PC-3 (cell line): ENCODE data around the gene GPR183. TPM values are rescaled to one million over a fixed set of nuclear protein-coding genes. Genes with fewer than 3 reads are reported as not detected.

Experiments used
- ATAC-seq: fragments of 200-7000 bp; cut with Tn5 transposase; 2 replicates; pipeline ENCODE4 v1.9.1; 2020; ENCODE audit warnings: mild to moderate bottlenecking, moderate library complexity
- BruUV-seq: library from RNA; stranded (reverse); fragments of 400-500 nt; replicated peaks from 2 replicates; lab custom pipeline; 2021; lab: Mats Ljungman, UMichigan
- CTCF ChIA-PET: fragments of 300-600 bp; sonication (Branson Sonifier 250); formaldehyde crosslinking; loops from one replicate; lab custom pipeline; 2022; ENCODE audit warnings: antibody characterized with exemption; lab: Charles Lee
- POLR2A ChIA-PET: fragments of 300-600 bp; sonication (Branson Sonifier 250); formaldehyde crosslinking; loops from one replicate; lab custom pipeline; 2022; ENCODE audit warnings: antibody characterized with exemption; ENCODE audit not compliant: unreplicated experiment; lab: Charles Lee
- DNase-seq: peaks from one replicate; pipeline ENCODE4 v3.0.0-alpha.2; 2015
- H2AFZ ChIP-seq: fragments of 300-600 bp; sonication (generic); 2 replicates; pipeline ENCODE4 v1.6.0; 2016; ENCODE audit warnings: antibody characterized with exemption, low read length
- H3F3A ChIP-seq: fragments of 300-600 bp; sonication (generic); one replicate; pipeline ENCODE4 v1.6.0; 2017; ENCODE audit warnings: antibody characterized with exemption, low read length, control low read depth, mild to moderate bottlenecking; ENCODE audit not compliant: unreplicated experiment
- H3K27ac ChIP-seq: fragments of 300-600 bp; sonication (generic); 2 replicates; pipeline ENCODE4 v1.5.1; 2016; ENCODE audit warnings: mild to moderate bottlenecking, low read length
- H3K27me3 ChIP-seq: fragments of 300-600 bp; sonication (generic); 2 replicates; pipeline ENCODE4 v1.6.1; 2016; ENCODE audit warnings: low read length, mixed read lengths
- H3K36me3 ChIP-seq: fragments of 300-600 bp; sonication (generic); 2 replicates; pipeline ENCODE4 v1.6.1; 2016; ENCODE audit warnings: low read depth, mixed run types, low read length, mixed read lengths
- H3K4me1 ChIP-seq: fragments of 300-600 bp; sonication (generic); 2 replicates; pipeline ENCODE4 v1.5.1; 2016; ENCODE audit warnings: low read length; ENCODE audit not compliant: insufficient read depth
- H3K4me2 ChIP-seq: fragments of 300-600 bp; sonication (generic); 2 replicates; pipeline ENCODE4 v1.6.0; 2016; ENCODE audit warnings: low read length
- H3K4me3 ChIP-seq: fragments of 300-600 bp; sonication (generic); 2 replicates; pipeline ENCODE4 v1.5.1; 2016; ENCODE audit warnings: mild to moderate bottlenecking, low read length, mixed read lengths
- H3K79me2 ChIP-seq: fragments of 300-600 bp; sonication (generic); 2 replicates; pipeline ENCODE4 v1.6.1; 2017; ENCODE audit warnings: low read length, mixed read lengths
- H3K9ac ChIP-seq: fragments of 300-600 bp; sonication (generic); 2 replicates; pipeline ENCODE4 v1.6.0; 2016; ENCODE audit warnings: mild to moderate bottlenecking, low read length
- H3K9me2 ChIP-seq: fragments of 300-600 bp; sonication (generic); replicated peaks from 2 replicates; pipeline ENCODE4 v1.6.1; 2016; ENCODE audit warnings: mixed run types, low read length, mixed read lengths
- H3K9me3 ChIP-seq: fragments of 300-600 bp; sonication (generic); 2 replicates; pipeline ENCODE4 v1.6.1; 2016; ENCODE audit warnings: low read length, mixed read lengths
- H4K20me1 ChIP-seq: fragments of 300-600 bp; sonication (generic); 2 replicates; pipeline ENCODE4 v1.6.1; 2016; ENCODE audit warnings: low read length, mixed read lengths
- CTCF ChIP-seq: fragments of 300-600 bp; sonication (generic); conservative IDR thresholded peaks from 2 replicates; pipeline ENCODE4 v1.5.1; 2017; ENCODE audit warnings: antibody characterized with exemption, low read depth, mild to moderate bottlenecking, low read length
- EZH2 ChIP-seq: fragments of 300-600 bp; sonication (generic); IDR thresholded peaks from one replicate; pipeline ENCODE4 v1.6.1; 2017; ENCODE audit warnings: antibody characterized with exemption, mild to moderate bottlenecking, low read length; ENCODE audit not compliant: unreplicated experiment
- EZH2phosphoT487 ChIP-seq: fragments of 300-600 bp; sonication (generic); IDR thresholded peaks from 2 replicates; pipeline ENCODE4 v1.6.1; 2018; ENCODE audit warnings: mild to moderate bottlenecking, antibody characterized with exemption, low read length, borderline replicate concordance
- intact Hi-C: fragments of 100-400 bp; cut with micrococcal nuclease; formaldehyde crosslinking; loops from 2 replicates; pipeline ENCODE4 v1.9.0; 2023
- total RNA-seq: library from RNA; depleted of rRNA; stranded (reverse); fragments of >200 nt; gene quantifications from 2 replicates; pipeline ENCODE4 v1.2.3, GENCODE V29; 2014

Gene GPR183
- total RNA-seq, 1 experiment from 2014 or later, result not detected

DNA sequence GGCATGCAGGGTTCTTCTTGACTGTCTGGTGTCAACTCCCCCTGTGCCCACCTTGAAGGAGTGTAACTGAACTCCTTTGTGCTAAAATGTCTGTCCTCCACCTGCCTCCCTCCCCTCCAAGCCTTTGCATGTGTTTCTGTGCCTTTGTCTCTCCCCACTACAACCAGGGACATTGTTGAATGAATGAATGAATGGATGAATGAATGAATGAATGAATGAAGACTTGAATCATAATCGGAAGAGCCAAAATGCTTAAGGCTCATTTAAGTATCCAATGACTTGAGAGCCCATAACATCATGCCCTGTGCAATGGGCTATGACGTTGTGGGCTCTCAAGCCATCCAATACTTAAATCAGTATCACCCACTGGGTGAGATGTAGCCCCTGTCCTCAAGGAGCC, 9.0 kb upstream of the GPR183 start:
- TF ChIP-seq EZH2phosphoT487 (no peak), EZH2 (no peak), CTCF (no peak)
- BruUV-seq, result no TSS peak
- CTCF ChIA-PET, result no interaction called here

GRCh38 chr13:99315186-99315585, 8.0 kb upstream of the GPR183 start:
- H3F3A ChIP-seq, result no peaks in the 10 kb centered on the region
- no peaks in the 10 kb centered on the region for H3K79me2 ChIP-seq
- POLR2A ChIA-PET, result no interaction called here
- H2AFZ ChIP-seq, result no peak overlapping the region
- H4K20me1 ChIP-seq, result no peaks in the 10 kb centered on the region
- BruUV-seq, result no TSS peak
- H3K36me3 ChIP-seq, result no peaks in the 10 kb centered on the region
- CTCF ChIA-PET, result no interaction called here
- ATAC-seq (no peak), DNase-seq (no peak)
- TF ChIP-seq CTCF (no peak), EZH2phosphoT487 (no peak)
- no peak overlapping the region for H3K4me3 ChIP-seq
- intact Hi-C loops, result no loop called here
- H3K27ac ChIP-seq, result no peak overlapping the region
- no peaks in the 10 kb centered on the region for H3K9me2 ChIP-seq
- H3K4me2 ChIP-seq, result no peak overlapping the region
- no peak overlapping the region for H3K9ac ChIP-seq
- no peaks in the 10 kb centered on the region for H3K9me3 ChIP-seq
- H3K4me1 ChIP-seq, result peaks cover 11% of the 10 kb centered on the region
- no peaks in the 10 kb centered on the region for H3K27me3 ChIP-seq

More for the DNA sequence above, 9.0 kb upstream of the GPR183 start:
- no peak overlapping the region for H3K4me2 ChIP-seq
- H3K79me2 ChIP-seq, result no peaks in the 10 kb centered on the region
- H3K27ac ChIP-seq, result no peak overlapping the region
- H3K9me2 ChIP-seq, result no peaks in the 10 kb centered on the region
- H3K27me3 ChIP-seq, result no peaks in the 10 kb centered on the region
- no peak overlapping the region for H3K4me3 ChIP-seq
- POLR2A ChIA-PET, result no interaction called here
- H3F3A ChIP-seq, result no peaks in the 10 kb centered on the region
- intact Hi-C loops, result no loop called here
- no peak for DNase-seq
- H4K20me1 ChIP-seq, result no peaks in the 10 kb centered on the region
- H3K36me3 ChIP-seq, result no peaks in the 10 kb centered on the region
- no peak overlapping the region for H2AFZ ChIP-seq
- no peaks in the 10 kb centered on the region for H3K9me3 ChIP-seq
- H3K4me1 ChIP-seq, result peaks cover 9% of the 10 kb centered on the region
- H3K9ac ChIP-seq, result no peak overlapping the region
- ATAC-seq, result no peak

- ATAC-seq (no peak), DNase-seq (no peak)
- Histone ChIP-seq H3K9me2 (no peaks in the 10 kb centered on the region), H3F3A (no peaks in the 10 kb centered on the region), H3K4me2 (no peak overlapping the region), H3K27me3 (no peaks in the 10 kb centered on the region), H3K9ac (no peak overlapping the region), H4K20me1 (no peaks in the 10 kb centered on the region), H3K36me3 (no peaks in the 10 kb centered on the region), H3K9me3 (no peaks in the 10 kb centered on the region), H2AFZ (no peak overlapping the region), H3K79me2 (no peaks in the 10 kb centered on the region), H3K4me3 (no peak overlapping the region), H3K27ac (no peak overlapping the region), H3K4me1 (peaks cover 16% of the 10 kb centered on the region)
- TF ChIP-seq EZH2phosphoT487 (no peak), EZH2 (no peak), CTCF (no peak)
- ChIA-PET POLR2A (no interaction called here), CTCF (no interaction called here)
- intact Hi-C loops, result no loop called here
- BruUV-seq, result no TSS peak
Measured at GRCh38 chr13:99314640-99315176, 7.5 kb upstream of the GPR183 start.
